HCT116 (cell line): Measurements from ENCODE around the gene SYMPK. TPM values are rescaled to one million over a fixed set of nuclear protein-coding genes. Genes with fewer than 3 reads are reported as not detected.

Experiments used
- ATAC-seq: fragments of 200-7000 bp; cut with Tn5 transposase; 2 replicates; pipeline ENCODE4 v1.9.1; 2020; ENCODE audit warnings: mild to moderate bottlenecking, moderate library complexity
- BruUV-seq: library from RNA; stranded (reverse); fragments of 400-500 nt; replicated peaks from 2 replicates; lab custom pipeline; 2021; lab: Mats Ljungman, UMichigan
- CTCF ChIA-PET: fragments of 300-600 bp; sonication (Branson Sonifier 250); formaldehyde crosslinking; loops from one replicate; lab custom pipeline; 2021; ENCODE audit warnings: antibody characterized with exemption; lab: Charles Lee
- POLR2A ChIA-PET: fragments of 300-600, 350-600 bp; sonication (Branson Sonifier 250); formaldehyde crosslinking; loops from one replicate; lab custom pipeline; 2021; ENCODE audit warnings: antibody characterized with exemption; lab: Charles Lee
- RAD21 ChIA-PET, 2 experiments: fragments of 300-600 bp; sonication (Branson Sonifier 250); formaldehyde crosslinking; loops; one replicate each; lab custom pipeline; 2023; ENCODE audit warnings: low total read pairs in 2 of 2; ENCODE audit not compliant: uncharacterized antibody in 2 of 2, unreplicated experiment in 2 of 2, low non-redundant PET in 1 of 2; lab: Charles Lee
- DNase-seq: peaks from one replicate; pipeline ENCODE4 v3.0.0-alpha.2; 2010; ENCODE audit warnings: low read depth, low spot score
- H2AFZ ChIP-seq: fragments of 200-600 bp; shearing (Covaris generic), sonication (generic); 2 replicates; pipeline ENCODE4 v1.6.1; 2017; ENCODE audit warnings: low read depth, mixed run types, mixed read lengths, antibody characterized with exemption, low read length; ENCODE audit not compliant: poor library complexity, severe bottlenecking
- H3K27ac ChIP-seq: 2 replicates; pipeline ENCODE4 v1.5.1; 2012; ENCODE audit warnings: low read depth, low read length
- H3K27me3 ChIP-seq: fragments of 200-600 bp; sonication (generic); 2 replicates; pipeline ENCODE4 v1.6.1; 2016; ENCODE audit warnings: mixed run types, low read length, mixed read lengths; ENCODE audit not compliant: insufficient read depth
- H3K36me3 ChIP-seq, 2 experiments: fragments of 200-500 bp in 1 of 2; fragments of 200-600 bp in 1 of 2; sonication (Bioruptor generic) in 1 of 2; sonication (generic) in 1 of 2; 2 replicates each; pipeline versions ENCODE4 v1.5.1 to v1.6.1; 2014 to 2016; ENCODE audit warnings: low read length in 2 of 2, inconsistent platforms in 1 of 2, mixed read lengths in 1 of 2, mixed run types in 1 of 2; ENCODE audit not compliant: insufficient read depth in 2 of 2, control insufficient read depth in 1 of 2
- H3K4me1 ChIP-seq, 2 experiments: fragments of 200-600 bp in 1 of 2; sonication (generic) in 1 of 2; 2 replicates each; pipeline versions ENCODE4 v1.5.1 to v1.6.1; 2012 to 2017; ENCODE audit warnings: low read length in 2 of 2, inconsistent platforms in 1 of 2, mild to moderate bottlenecking in 1 of 2, mixed read lengths in 1 of 2, mixed run types in 1 of 2, moderate library complexity in 1 of 2; ENCODE audit not compliant: insufficient read depth in 2 of 2, control insufficient read depth in 1 of 2
- H3K4me2 ChIP-seq: fragments of 200-600 bp; sonication (generic); 2 replicates; pipeline ENCODE4 v1.6.1; 2017; ENCODE audit warnings: mixed run types, low read length, mixed read lengths
- H3K4me3 ChIP-seq, 2 experiments: fragments of 200-600 bp in 1 of 2; sonication (generic) in 1 of 2; replicated peaks in 1 of 2; 2 replicates each; pipeline ENCODE4 v1.5.1; 2011 to 2016; ENCODE audit warnings: low read length in 2 of 2, control low read depth in 1 of 2, low read depth in 1 of 2, mild to moderate bottlenecking in 1 of 2, mixed read lengths in 1 of 2, mixed run types in 1 of 2
- H3K79me2 ChIP-seq: fragments of 200-600 bp; sonication (generic); 2 replicates; pipeline ENCODE4 v1.6.1; 2017; ENCODE audit warnings: mild to moderate bottlenecking, mixed run types, low read length, moderate library complexity, mixed read lengths; ENCODE audit not compliant: insufficient read depth
- H3K9ac ChIP-seq: fragments of 200-600 bp; sonication (generic); 2 replicates; pipeline ENCODE4 v1.6.1; 2016; ENCODE audit warnings: low read length, mixed read lengths
- H3K9me2 ChIP-seq: fragments of 200-600 bp; sonication (generic), shearing (Covaris generic); 2 replicates; pipeline ENCODE4 v1.6.1; 2017; ENCODE audit warnings: mixed run types, mild to moderate bottlenecking, moderate library complexity; ENCODE audit not compliant: insufficient read depth
- H3K9me3 ChIP-seq, 2 experiments: fragments of 200-500 bp in 1 of 2; fragments of 200-600 bp in 1 of 2; sonication (Bioruptor generic) in 1 of 2; sonication (generic) in 1 of 2; 2 replicates each; pipeline ENCODE4 v1.6.1; 2014 to 2017; ENCODE audit warnings: low read length in 2 of 2, mixed read lengths in 2 of 2, inconsistent platforms in 1 of 2, low read depth in 1 of 2, mild to moderate bottlenecking in 1 of 2, mixed run types in 1 of 2, moderate library complexity in 1 of 2; ENCODE audit not compliant: control insufficient read depth in 1 of 2, insufficient read depth in 1 of 2
- H4K20me1 ChIP-seq: fragments of 200-600 bp; sonication (generic), shearing (Covaris generic); 2 replicates; pipeline ENCODE4 v1.6.1; 2017; ENCODE audit warnings: mixed run types, mild to moderate bottlenecking, moderate library complexity; ENCODE audit not compliant: insufficient read depth
- CBX3 ChIP-seq: IDR thresholded peaks from 2 replicates; pipeline ENCODE4 v1.6.1; 2012; ENCODE audit warnings: low read depth
- CEBPB ChIP-seq: IDR thresholded peaks from 2 replicates; pipeline ENCODE4 v1.6.1; 2012; ENCODE audit warnings: low read depth
- EGR1 ChIP-seq: IDR thresholded peaks from 2 replicates; pipeline ENCODE4 v1.6.1; 2012; ENCODE audit warnings: low read depth
- ELF1 ChIP-seq: IDR thresholded peaks from 2 replicates; pipeline ENCODE4 v1.6.1; 2012; ENCODE audit warnings: low read depth, borderline replicate concordance
- EZH2 ChIP-seq: fragments of 200-600 bp; sonication (generic); IDR thresholded peaks from 2 replicates; pipeline ENCODE4 v1.6.1; 2017; ENCODE audit warnings: antibody characterized with exemption, mixed run types
- FOSL1 ChIP-seq: IDR thresholded peaks from 2 replicates; pipeline ENCODE4 v1.6.1; 2012; ENCODE audit warnings: low read depth
- JUND ChIP-seq: IDR thresholded peaks from 2 replicates; pipeline ENCODE4 v1.6.1; 2012
- MAX ChIP-seq: IDR thresholded peaks from 2 replicates; pipeline ENCODE4 v1.6.1; 2012
- POLR2A ChIP-seq: IDR thresholded peaks from 2 replicates; pipeline ENCODE4 v1.7.0; 2011; ENCODE audit warnings: borderline replicate concordance; ENCODE audit not compliant: insufficient read depth, insufficient read length; ENCODE audit errors: extremely low read depth
- POLR2AphosphoS5 ChIP-seq: IDR thresholded peaks from 2 replicates; pipeline ENCODE4 v1.6.1; 2011; ENCODE audit warnings: mild to moderate bottlenecking, low read depth, low read length, moderate library complexity
- RAD21 ChIP-seq: IDR thresholded peaks from 2 replicates; pipeline ENCODE4 v1.6.1; 2012; ENCODE audit warnings: low read depth, mild to moderate bottlenecking
- REST ChIP-seq: IDR thresholded peaks from 2 replicates; pipeline ENCODE4 v1.6.1; 2012; ENCODE audit warnings: low read depth
- SIN3A ChIP-seq: IDR thresholded peaks from 2 replicates; pipeline ENCODE4 v1.6.1; 2012; ENCODE audit warnings: low read depth
- SP1 ChIP-seq: IDR thresholded peaks from 2 replicates; pipeline ENCODE4 v1.6.1; 2012; ENCODE audit warnings: low read depth
- SRF ChIP-seq: IDR thresholded peaks from 2 replicates; pipeline ENCODE4 v1.6.1; 2012; ENCODE audit warnings: low read depth
- TCF7L2 ChIP-seq: IDR thresholded peaks from 2 replicates; pipeline ENCODE4 v1.7.0; 2011; ENCODE audit warnings: borderline replicate concordance, inconsistent platforms; ENCODE audit not compliant: insufficient read depth, insufficient read length; ENCODE audit errors: extremely low read depth
- YY1 ChIP-seq: IDR thresholded peaks from 2 replicates; pipeline ENCODE4 v1.6.1; 2011; ENCODE audit warnings: low read length, low read depth, moderate library complexity, mild to moderate bottlenecking; ENCODE audit not compliant: insufficient replicate concordance; ENCODE audit errors: extremely low read depth
- ZBTB33 ChIP-seq: IDR thresholded peaks from 2 replicates; pipeline ENCODE4 v1.6.1; 2011; ENCODE audit warnings: mild to moderate bottlenecking, low read length, moderate library complexity; ENCODE audit not compliant: insufficient replicate concordance; ENCODE audit errors: extremely low read depth
- ZNF274 ChIP-seq: fragments of 200-500 bp; sonication (Bioruptor generic); IDR thresholded peaks from 2 replicates; pipeline ENCODE4 v1.6.1; 2014; ENCODE audit warnings: mild to moderate bottlenecking, low read depth, low read length, inconsistent platforms
- intact Hi-C: fragments of 100-400 bp; cut with micrococcal nuclease; formaldehyde crosslinking; loops from 2 replicates; pipeline ENCODE4 v1.10.0; 2022
- total RNA-seq: library from RNA; stranded (reverse); gene quantifications from one replicate; pipeline ENCODE4 v1.2.1, GENCODE V29; 2021; ENCODE audit not compliant: unreplicated experiment

Gene SYMPK
- total RNA-seq, 1 experiment from 2014 or later, result 117 TPM

- no peak overlapping the region for H2AFZ ChIP-seq
- TF ChIP-seq CBX3 (no peak), SRF (no peak), POLR2A (no peak), ELF1 (no peak), ZBTB33 (no peak), JUND (no peak), EZH2 (no peak), REST (no peak), ZNF274 (no peak), MAX (no peak), YY1 (no peak), SIN3A (no peak), RAD21 (no peak), TCF7L2 (no peak), CEBPB (no peak), SP1 (no peak), FOSL1 (no peak), EGR1 (no peak), POLR2AphosphoS5 (no peak)
- H3K79me2 ChIP-seq, result no peaks in the 10 kb centered on the region
- H3K9ac ChIP-seq, result no peak overlapping the region
- H3K36me3 ChIP-seq, result peaks cover 0 to 10% of the 10 kb centered on the region in 2 experiments; a peak in 3 of 4 replicates
- H3K4me2 ChIP-seq, result no peak overlapping the region
- H3K27ac ChIP-seq, result no peak overlapping the region; the same call in 1 of the 2 replicates
- intact Hi-C loops, result loop anchor here (10.0 kb wide), 1 partner anchor 683 kb away; the partner anchor contains the start of gene PPP1R37
- H3K4me3 ChIP-seq, result no peak overlapping the region
- H3K9me2 ChIP-seq, result no peaks in the 10 kb centered on the region
- BruUV-seq, result no TSS peak
- no peaks in the 10 kb centered on the region for H3K27me3 ChIP-seq
- ChIA-PET POLR2A (no interaction called here), RAD21 (no interaction called here), CTCF (no interaction called here)
- ATAC-seq (no peak), DNase-seq (no peak)
- no peaks in the 10 kb centered on the region for H4K20me1 ChIP-seq
- H3K9me3 ChIP-seq, result no peaks in the 10 kb centered on the region
- H3K4me1 ChIP-seq, result peaks cover 33 to 41% of the 10 kb centered on the region in 2 experiments
These were observed 85.5 kb downstream of the SYMPK start for GRCh38 chr19:45777395-45777961.
